CD14-positive monocyte (primary cell): ENCODE results near the gene ST3GAL3. TPM values are rescaled to one million over a fixed set of nuclear protein-coding genes. Genes with fewer than 3 reads are reported as not detected.

ENCODE experiments used
- DNase-seq, 3 donors: peaks; one replicate each; pipeline ENCODE4 v3.0.0-alpha.2; 2011 to 2022
- H2AFZ ChIP-seq: 2 replicates; pipeline ENCODE4 v1.6.0; 2012; ENCODE audit warnings: mild to moderate bottlenecking, low read depth, low read length, inconsistent platforms; ENCODE audit not compliant: insufficient read depth, poor library complexity, severe bottlenecking
- H3K27ac ChIP-seq, 2 donors: 1 replicate in 1 of 2; 2 replicates in 1 of 2; pipeline ENCODE4 v1.5.1; 2012 to 2013; ENCODE audit warnings: low read length in 2 of 2, control low read depth in 1 of 2, inconsistent platforms in 1 of 2, low read depth in 1 of 2, mild to moderate bottlenecking in 1 of 2
- H3K27me3 ChIP-seq, 2 donors: one replicate each; pipeline versions ENCODE4 v1.6.0 to v1.6.1; 2011 to 2013; ENCODE audit warnings: low read length in 2 of 2; ENCODE audit not compliant: control insufficient read depth in 2 of 2, insufficient read depth in 2 of 2
- H3K36me3 ChIP-seq, 2 donors: replicated peaks in 1 of 2; 1 replicate in 1 of 2; 2 replicates in 1 of 2; pipeline versions ENCODE4 v1.5.1 to v1.6.1; 2012 to 2013; ENCODE audit warnings: low read length in 2 of 2, control low read depth in 1 of 2, inconsistent platforms in 1 of 2, mild to moderate bottlenecking in 1 of 2; ENCODE audit not compliant: insufficient read depth in 2 of 2, control insufficient read depth in 1 of 2
- H3K4me1 ChIP-seq, 2 donors: 1 replicate in 1 of 2; 2 replicates in 1 of 2; pipeline versions ENCODE4 v1.5.1 to v1.6.1; 2012 to 2013; ENCODE audit warnings: low read length in 2 of 2, control low read depth in 1 of 2, inconsistent platforms in 1 of 2, mild to moderate bottlenecking in 1 of 2, moderate library complexity in 1 of 2; ENCODE audit not compliant: insufficient read depth in 2 of 2, control insufficient read depth in 1 of 2
- H3K4me2 ChIP-seq: replicated peaks from 2 replicates; pipeline ENCODE3; 2012; ENCODE audit warnings: low read length, moderate library complexity, mild to moderate bottlenecking; ENCODE audit not compliant: poor library complexity, severe bottlenecking; ENCODE audit errors: extremely low read depth
- H3K4me3 ChIP-seq, 3 experiments: fragments of 200-600 bp in 1 of 3; sonication (generic) in 1 of 3; replicated peaks in 1 of 3; 1 replicate in 2 of 3; 2 replicates in 1 of 3; pipeline ENCODE4 v1.5.1; 2011 to 2013; ENCODE audit warnings: low read length in 3 of 3, mild to moderate bottlenecking in 3 of 3, control low read depth in 2 of 3, low read depth in 2 of 3, inconsistent platforms in 1 of 3, moderate library complexity in 1 of 3
- H3K79me2 ChIP-seq: 2 replicates; pipeline ENCODE4 v1.6.0; 2012; ENCODE audit warnings: mild to moderate bottlenecking, control low read depth, inconsistent platforms, low read length, moderate library complexity; ENCODE audit not compliant: insufficient read depth
- H3K9ac ChIP-seq: 2 replicates; pipeline ENCODE4 v1.6.0; 2017; ENCODE audit warnings: low read length, mild to moderate bottlenecking; ENCODE audit not compliant: insufficient read depth, poor library complexity, severe bottlenecking
- H3K9me3 ChIP-seq, 2 donors: replicated peaks in 1 of 2; 1 replicate in 1 of 2; 2 replicates in 1 of 2; pipeline versions ENCODE4 v1.5.1 to v1.6.1; 2012 to 2013; ENCODE audit warnings: low read length in 2 of 2, control low read depth in 1 of 2; ENCODE audit not compliant: control insufficient read depth in 1 of 2, insufficient read depth in 1 of 2
- H4K20me1 ChIP-seq: 2 replicates; pipeline ENCODE4 v1.6.0; 2012; ENCODE audit warnings: mild to moderate bottlenecking, low read length, control low read depth, moderate library complexity; ENCODE audit not compliant: insufficient read depth
- H3K27ac Mint-ChIP-seq, 7 donors: one replicate each; pipeline ENCODE4 v1.8.0; 2020; ENCODE audit warnings: mild to moderate bottlenecking in 7 of 7, mixed read lengths in 7 of 7, moderate library complexity in 6 of 7, inconsistent platforms in 2 of 7
- H3K27me3 Mint-ChIP-seq, 3 donors: one replicate each; pipeline ENCODE4 v1.8.0; 2021 to 2022; ENCODE audit warnings: low read depth in 3 of 3, mild to moderate bottlenecking in 3 of 3, mixed read lengths in 3 of 3, moderate library complexity in 3 of 3, inconsistent platforms in 1 of 3
- H3K36me3 Mint-ChIP-seq, 2 donors: one replicate each; pipeline ENCODE4 v1.8.0; 2020; ENCODE audit warnings: mixed read lengths in 2 of 2, inconsistent platforms in 1 of 2, mild to moderate bottlenecking in 1 of 2
- H3K4me1 Mint-ChIP-seq: one replicate; pipeline ENCODE4 v1.8.0; 2020; ENCODE audit warnings: mild to moderate bottlenecking, mixed read lengths
- H3K4me3 Mint-ChIP-seq, 2 donors: one replicate each; pipeline ENCODE4 v1.8.0; 2020; ENCODE audit warnings: mild to moderate bottlenecking in 2 of 2, mixed read lengths in 2 of 2, moderate library complexity in 1 of 2
- H3K9me3 Mint-ChIP-seq, 7 donors: one replicate each; pipeline ENCODE4 v1.8.0; 2020 to 2022; ENCODE audit warnings: mixed read lengths in 7 of 7, mild to moderate bottlenecking in 6 of 7, moderate library complexity in 6 of 7, inconsistent platforms in 2 of 7
- WGBS: methylation state at CpG from one replicate; pipeline ENCODE4 v1.1.5; 2013; ENCODE audit warnings: missing lambda C conversion rate; ENCODE audit not compliant: insufficient coverage; 5-methylcytosine and 5-hydroxymethylcytosine counted together
- intact Hi-C, 2 donors: fragments of 100-400 bp; cut with micrococcal nuclease; formaldehyde crosslinking; loops; one replicate each; pipeline versions ENCODE4 v1.15.0 to v1.15.1; 2023
- polyA plus RNA-seq, 3 donors: library from polyadenylated mRNA; depleted of rRNA in 1 of 3; unstranded in 2 of 3; stranded (reverse) in 1 of 3; fragments of 300-500 nt in 2 of 3; fragments of >200 nt in 1 of 3; fragmentation: Illumina TruSeq in 2 of 3; gene quantifications; 1 replicate in 2 of 3; 2 replicates in 1 of 3; pipeline ENCODE4 v1.2.3, GENCODE V29; 2012 to 2021
- TF ChIP-seq, protein P1 (sequence below): fragments of 200-600 bp; IDR thresholded peaks from one replicate; pipeline ENCODE4 v1.8.0; 2022; ENCODE audit warnings: antibody characterized with exemption, mild to moderate bottlenecking

Gene ST3GAL3
- polyA plus RNA-seq, 3 donors: 1.6 to 4.5 (median 2.1) TPM

GRCh38 chr1:43969416-43969745 lies 262.0 kb downstream of the ST3GAL3 start:
- Mint-ChIP-seq H3K36me3 (peaks cover 26 to 29% of the 10 kb centered on the region in 2 donors), H3K4me3 (peak overlapping the region; percentile 53 to 83), H3K9me3 (no peaks in the 10 kb centered on the region), H3K27me3 (peaks cover 0 to 3% (median 1%) of the 10 kb centered on the region in 3 donors), H3K27ac (peak overlapping the region in 1 of 7 donors; percentile 79), H3K4me1 (peaks cover 23% of the 10 kb centered on the region)
- TF ChIP-seq, protein P1, sequence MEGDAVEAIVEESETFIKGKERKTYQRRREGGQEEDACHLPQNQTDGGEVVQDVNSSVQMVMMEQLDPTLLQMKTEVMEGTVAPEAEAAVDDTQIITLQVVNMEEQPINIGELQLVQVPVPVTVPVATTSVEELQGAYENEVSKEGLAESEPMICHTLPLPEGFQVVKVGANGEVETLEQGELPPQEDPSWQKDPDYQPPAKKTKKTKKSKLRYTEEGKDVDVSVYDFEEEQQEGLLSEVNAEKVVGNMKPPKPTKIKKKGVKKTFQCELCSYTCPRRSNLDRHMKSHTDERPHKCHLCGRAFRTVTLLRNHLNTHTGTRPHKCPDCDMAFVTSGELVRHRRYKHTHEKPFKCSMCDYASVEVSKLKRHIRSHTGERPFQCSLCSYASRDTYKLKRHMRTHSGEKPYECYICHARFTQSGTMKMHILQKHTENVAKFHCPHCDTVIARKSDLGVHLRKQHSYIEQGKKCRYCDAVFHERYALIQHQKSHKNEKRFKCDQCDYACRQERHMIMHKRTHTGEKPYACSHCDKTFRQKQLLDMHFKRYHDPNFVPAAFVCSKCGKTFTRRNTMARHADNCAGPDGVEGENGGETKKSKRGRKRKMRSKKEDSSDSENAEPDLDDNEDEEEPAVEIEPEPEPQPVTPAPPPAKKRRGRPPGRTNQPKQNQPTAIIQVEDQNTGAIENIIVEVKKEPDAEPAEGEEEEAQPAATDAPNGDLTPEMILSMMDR: no peak
- 33% methylated on average over 3 of the region's 7 CpGs for WGBS
- Histone ChIP-seq H3K36me3 (peaks cover 6 to 39% of the 10 kb centered on the region in 2 donors), H3K4me1 (peaks cover 20 to 29% of the 10 kb centered on the region in 2 donors), H3K9me3 (no peaks in the 10 kb centered on the region), H4K20me1 (no peaks in the 10 kb centered on the region), H3K27ac (no peak overlapping the region), H3K79me2 (peaks cover 13% of the 10 kb centered on the region), H2AFZ (no peak overlapping the region), H3K4me3 (peak overlapping the region in 1 of 3 experiments; percentile 94), H3K9ac (no peak overlapping the region), H3K27me3 (no peaks in the 10 kb centered on the region), H3K4me2 (peak overlapping the region; percentile 92)
- DNase-seq: no peak
- intact Hi-C loops: no loop called here

DNA sequence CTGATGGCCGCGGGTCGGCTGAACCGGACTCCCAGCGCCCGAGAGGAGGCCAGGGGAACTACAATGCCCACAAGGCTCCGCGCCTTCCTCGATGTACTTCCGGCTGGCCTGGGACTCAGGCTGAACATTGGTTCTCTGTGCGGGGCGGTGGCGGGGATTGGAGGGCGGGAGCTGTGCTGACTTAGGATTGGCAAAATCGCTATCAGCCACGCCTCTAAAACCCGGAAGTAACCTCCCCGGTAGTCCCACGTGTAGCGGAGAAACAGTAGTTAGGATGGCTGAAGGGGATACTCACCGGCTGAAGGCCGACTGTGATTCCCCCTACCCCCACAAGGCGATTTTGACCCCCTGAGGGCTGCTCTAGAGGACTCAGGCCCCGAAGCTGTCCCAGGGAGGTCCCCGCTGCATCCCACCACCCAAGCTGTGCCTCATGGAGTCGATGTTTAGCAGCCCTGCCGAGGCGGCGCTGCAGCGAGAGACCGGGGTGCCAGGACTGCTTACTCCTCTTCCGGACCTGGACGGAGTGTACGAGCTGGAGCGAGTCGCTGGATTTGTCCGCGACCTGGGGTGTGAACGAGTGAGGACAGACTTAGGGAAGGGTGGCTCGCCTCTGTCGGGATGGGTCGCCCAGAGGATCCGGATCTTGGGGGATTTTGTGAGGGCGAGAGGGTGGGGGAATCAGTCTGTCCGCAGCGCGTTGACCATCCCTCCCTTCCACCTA lies 262.6 kb downstream of the ST3GAL3 start, which contains the start of gene DPH2:
Gene DPH2 (plus strand): TSS at position 265 of the 721 bp plus-strand sequence. CDS start 166 bp downstream, at position 431.
- Histone ChIP-seq H3K4me3 (peak within 1 kb of the TSS; percentile 54 to 94 (median 63)), H3K79me2 (peaks cover 14% of the 10 kb centered on the region), H3K4me1 (peaks cover 16 to 27% of the 10 kb centered on the region in 2 donors), H3K9me3 (no peaks in the 10 kb centered on the region), H3K9ac (peak within 1 kb of the TSS; percentile 69), H2AFZ (peak within 1 kb of the TSS; percentile 89), H3K27me3 (no peaks in the 10 kb centered on the region), H3K36me3 (peaks cover 6 to 36% of the 10 kb centered on the region in 2 donors), H3K27ac (peak within 1 kb of the TSS in 1 of 2 donors; percentile 65), H4K20me1 (peaks cover under 1% of the 10 kb centered on the region), H3K4me2 (peak within 1 kb of the TSS; percentile 92)
- DNase-seq: peak; percentile 97 to 98 (median 97)
- intact Hi-C loops: loop anchor here in 1 of 2 donors (10.0 kb wide), 2 partner anchors 315 to 385 kb away; partner anchors contain the start of genes ERI3 and KDM4A
- TF ChIP-seq, protein P1: no peak
- peaks cover 26 to 29% of the 10 kb centered on the region in 2 donors for H3K36me3 Mint-ChIP-seq
- peaks cover 24% of the 10 kb centered on the region for H3K4me1 Mint-ChIP-seq
- 1% methylated on average over 28 of the region's 47 CpGs for WGBS
- H3K9me3 Mint-ChIP-seq: no peaks in the 10 kb centered on the region
- H3K4me3 Mint-ChIP-seq: peak within 1 kb of the TSS; percentile 89 to 96
- H3K27ac Mint-ChIP-seq: peak within 1 kb of the TSS; percentile 50 to 93 (median 79)
- peaks cover 0 to 3% (median 1%) of the 10 kb centered on the region in 3 donors for H3K27me3 Mint-ChIP-seq
